ENCODE measurements around the gene REXO5. TPM values are rescaled to one million over a fixed set of nuclear protein-coding genes. Genes with fewer than 3 reads are reported as not detected.

The REXO5 gene
- total RNA-seq, 1 donor from 2014 or later: 1.8 TPM

GRCh38 chr16:20857281-20857680 lies 51.0 kb downstream of the REXO5 start:
- peaks cover 12% of the 10 kb centered on the region for H3K36me3 ChIP-seq (ENCODE audit: insufficient read depth, low read length)
- H2AFZ ChIP-seq (ENCODE audit: low read depth, low read length): no peak overlapping the region
- Mint-ChIP-seq H3K27me3 (ENCODE audit: low read depth, unreplicated experiment) (no peaks in the 10 kb centered on the region), H3K4me1 (ENCODE audit: low read depth, unreplicated experiment) (peaks cover 17% of the 10 kb centered on the region), H3K4me3 (ENCODE audit: unreplicated experiment) (no peak overlapping the region), H3K27ac (ENCODE audit: unreplicated experiment) (no peak overlapping the region), H3K36me3 (ENCODE audit: low read depth, unreplicated experiment) (peaks cover 32% of the 10 kb centered on the region), H3K9me3 (ENCODE audit: unreplicated experiment) (no peaks in the 10 kb centered on the region)
- H3K4me2 ChIP-seq (ENCODE audit: low read length): no peak overlapping the region
- H3K9me3 ChIP-seq (ENCODE audit: insufficient read depth, low read depth, low read length): no peaks in the 10 kb centered on the region
- H3K4me1 ChIP-seq (ENCODE audit: insufficient read depth, low read length): peaks cover 6% of the 10 kb centered on the region
- H3K4me3 ChIP-seq (ENCODE audit: insufficient read depth, low read depth, low read length): no peak overlapping the region
- DNase-seq (ENCODE audit: low read depth) (no peak), FAIRE-seq (no peak)
- no peaks in the 10 kb centered on the region for H3K27me3 ChIP-seq (ENCODE audit: insufficient read depth, low read length)
- no peak overlapping the region for H3K9ac ChIP-seq (ENCODE audit: low read length)
- H3K27ac ChIP-seq (ENCODE audit: low read depth, low read length): no peak overlapping the region
- peaks cover 25% of the 10 kb centered on the region for H3K79me2 ChIP-seq (ENCODE audit: insufficient read depth, low read length)
- H4K20me1 ChIP-seq (ENCODE audit: insufficient read depth, low read length): peaks cover 9% of the 10 kb centered on the region
- TF ChIP-seq, protein P1, sequence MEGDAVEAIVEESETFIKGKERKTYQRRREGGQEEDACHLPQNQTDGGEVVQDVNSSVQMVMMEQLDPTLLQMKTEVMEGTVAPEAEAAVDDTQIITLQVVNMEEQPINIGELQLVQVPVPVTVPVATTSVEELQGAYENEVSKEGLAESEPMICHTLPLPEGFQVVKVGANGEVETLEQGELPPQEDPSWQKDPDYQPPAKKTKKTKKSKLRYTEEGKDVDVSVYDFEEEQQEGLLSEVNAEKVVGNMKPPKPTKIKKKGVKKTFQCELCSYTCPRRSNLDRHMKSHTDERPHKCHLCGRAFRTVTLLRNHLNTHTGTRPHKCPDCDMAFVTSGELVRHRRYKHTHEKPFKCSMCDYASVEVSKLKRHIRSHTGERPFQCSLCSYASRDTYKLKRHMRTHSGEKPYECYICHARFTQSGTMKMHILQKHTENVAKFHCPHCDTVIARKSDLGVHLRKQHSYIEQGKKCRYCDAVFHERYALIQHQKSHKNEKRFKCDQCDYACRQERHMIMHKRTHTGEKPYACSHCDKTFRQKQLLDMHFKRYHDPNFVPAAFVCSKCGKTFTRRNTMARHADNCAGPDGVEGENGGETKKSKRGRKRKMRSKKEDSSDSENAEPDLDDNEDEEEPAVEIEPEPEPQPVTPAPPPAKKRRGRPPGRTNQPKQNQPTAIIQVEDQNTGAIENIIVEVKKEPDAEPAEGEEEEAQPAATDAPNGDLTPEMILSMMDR (IDR thresholded peaks at IDR 0.05; ENCODE audit: insufficient read depth, low read depth, low read length): no peak
- no peak for TF ChIP-seq EZH2 (IDR thresholded peaks at IDR 0.05; ENCODE audit: insufficient read depth, low read length)

GRCh38 chr16:20859229-20859628 lies 52.9 kb downstream of the REXO5 start:
- no peak for FAIRE-seq
- Histone ChIP-seq H3K9ac (ENCODE audit: low read length) (no peak overlapping the region), H3K27ac (ENCODE audit: low read depth, low read length) (no peak overlapping the region), H3K4me1 (ENCODE audit: insufficient read depth, low read length) (peaks cover 3% of the 10 kb centered on the region), H3K4me3 (ENCODE audit: insufficient read depth, low read depth, low read length) (no peak overlapping the region), H3K36me3 (ENCODE audit: insufficient read depth, low read length) (peaks cover 12% of the 10 kb centered on the region), H3K9me3 (ENCODE audit: insufficient read depth, low read depth, low read length) (no peaks in the 10 kb centered on the region), H4K20me1 (ENCODE audit: insufficient read depth, low read length) (peaks cover 9% of the 10 kb centered on the region), H2AFZ (ENCODE audit: low read depth, low read length) (no peak overlapping the region), H3K79me2 (ENCODE audit: insufficient read depth, low read length) (peaks cover 44% of the 10 kb centered on the region), H3K27me3 (ENCODE audit: insufficient read depth, low read length) (no peaks in the 10 kb centered on the region), H3K4me2 (ENCODE audit: low read length) (no peak overlapping the region)
- H3K4me1 Mint-ChIP-seq (ENCODE audit: low read depth, unreplicated experiment): peaks cover 16% of the 10 kb centered on the region
- TF ChIP-seq, protein P1 (IDR thresholded peaks at IDR 0.05; ENCODE audit: insufficient read depth, low read depth, low read length): no peak
- no peak for TF ChIP-seq EZH2 (IDR thresholded peaks at IDR 0.05; ENCODE audit: insufficient read depth, low read length)
- H3K27ac Mint-ChIP-seq (ENCODE audit: unreplicated experiment): no peak overlapping the region
- no peak for DNase-seq (ENCODE audit: low read depth)
- H3K4me3 Mint-ChIP-seq (ENCODE audit: unreplicated experiment): no peak overlapping the region
- peaks cover 2% of the 10 kb centered on the region for H3K9me3 Mint-ChIP-seq (ENCODE audit: unreplicated experiment)
- H3K36me3 Mint-ChIP-seq (ENCODE audit: low read depth, unreplicated experiment): peaks cover 29% of the 10 kb centered on the region
- no peaks in the 10 kb centered on the region for H3K27me3 Mint-ChIP-seq (ENCODE audit: low read depth, unreplicated experiment)

DNA sequence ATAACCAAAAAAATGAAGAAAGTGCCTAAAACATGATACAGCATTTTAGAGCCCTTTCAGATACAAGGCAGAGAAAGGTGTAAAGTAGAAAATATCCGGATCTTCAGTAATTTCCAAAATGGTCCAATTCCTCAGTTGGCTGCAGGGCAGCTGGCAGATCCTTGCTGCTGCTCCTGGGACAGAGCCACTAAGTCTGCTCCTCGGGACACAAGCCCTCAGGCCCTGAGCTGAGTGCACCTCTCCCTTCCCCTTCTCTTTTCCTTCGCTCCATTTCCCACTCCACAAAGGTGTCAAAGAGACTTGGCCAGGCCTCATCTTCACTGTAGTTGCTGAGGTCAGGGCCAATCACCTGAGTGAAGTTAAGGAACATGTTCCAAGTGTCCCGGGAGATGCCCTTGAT lies 53.4 kb downstream of the REXO5 start:
- Mint-ChIP-seq H3K9me3 (ENCODE audit: unreplicated experiment) (peaks cover 2% of the 10 kb centered on the region), H3K36me3 (ENCODE audit: low read depth, unreplicated experiment) (peaks cover 27% of the 10 kb centered on the region), H3K4me3 (ENCODE audit: unreplicated experiment) (no peak overlapping the region), H3K4me1 (ENCODE audit: low read depth, unreplicated experiment) (peaks cover 17% of the 10 kb centered on the region), H3K27ac (ENCODE audit: unreplicated experiment) (no peak overlapping the region), H3K27me3 (ENCODE audit: low read depth, unreplicated experiment) (no peaks in the 10 kb centered on the region)
- no peak overlapping the region for H3K9ac ChIP-seq (ENCODE audit: low read length)
- TF ChIP-seq, protein P1 (IDR thresholded peaks at IDR 0.05; ENCODE audit: insufficient read depth, low read depth, low read length): no peak
- TF ChIP-seq EZH2 (IDR thresholded peaks at IDR 0.05; ENCODE audit: insufficient read depth, low read length): no peak
- no peaks in the 10 kb centered on the region for H3K9me3 ChIP-seq (ENCODE audit: insufficient read depth, low read depth, low read length)
- H4K20me1 ChIP-seq (ENCODE audit: insufficient read depth, low read length): peaks cover 9% of the 10 kb centered on the region
- H3K27ac ChIP-seq (ENCODE audit: low read depth, low read length): no peak overlapping the region
- FAIRE-seq (no peak), DNase-seq (ENCODE audit: low read depth) (no peak)
- no peak overlapping the region for H3K4me3 ChIP-seq (ENCODE audit: insufficient read depth, low read depth, low read length)
- H3K79me2 ChIP-seq (ENCODE audit: insufficient read depth, low read length): peaks cover 49% of the 10 kb centered on the region
- no peaks in the 10 kb centered on the region for H3K4me1 ChIP-seq (ENCODE audit: insufficient read depth, low read length)
- H3K27me3 ChIP-seq (ENCODE audit: insufficient read depth, low read length): no peaks in the 10 kb centered on the region
- no peak overlapping the region for H2AFZ ChIP-seq (ENCODE audit: low read depth, low read length)
- peaks cover 12% of the 10 kb centered on the region for H3K36me3 ChIP-seq (ENCODE audit: insufficient read depth, low read length)
- H3K4me2 ChIP-seq (ENCODE audit: low read length): no peak overlapping the region
